Ovary (tissue), 3 donors: ENCODE measurements around the gene VEPH1.

Experiments
- POLR2A ChIP-seq: fragments of 450-650 bp; IDR thresholded peaks from one replicate; pipeline ENCODE4 v1.6.1; 2017; ENCODE audit warnings: antibody characterized with exemption, mild to moderate bottlenecking, moderate library complexity
- TF ChIP-seq, protein P1 (sequence below), 3 donors: fragments of 450-650 bp in 2 of 3; fragments of 200-600 bp in 1 of 3; IDR thresholded peaks; one replicate each; pipeline versions ENCODE4 v1.5.1 to v1.8.0; 2016 to 2022; ENCODE audit warnings: antibody characterized with exemption in 3 of 3, mild to moderate bottlenecking in 1 of 3
- donor health status: DM: no; HTN: no; CAD: no.

DNA sequence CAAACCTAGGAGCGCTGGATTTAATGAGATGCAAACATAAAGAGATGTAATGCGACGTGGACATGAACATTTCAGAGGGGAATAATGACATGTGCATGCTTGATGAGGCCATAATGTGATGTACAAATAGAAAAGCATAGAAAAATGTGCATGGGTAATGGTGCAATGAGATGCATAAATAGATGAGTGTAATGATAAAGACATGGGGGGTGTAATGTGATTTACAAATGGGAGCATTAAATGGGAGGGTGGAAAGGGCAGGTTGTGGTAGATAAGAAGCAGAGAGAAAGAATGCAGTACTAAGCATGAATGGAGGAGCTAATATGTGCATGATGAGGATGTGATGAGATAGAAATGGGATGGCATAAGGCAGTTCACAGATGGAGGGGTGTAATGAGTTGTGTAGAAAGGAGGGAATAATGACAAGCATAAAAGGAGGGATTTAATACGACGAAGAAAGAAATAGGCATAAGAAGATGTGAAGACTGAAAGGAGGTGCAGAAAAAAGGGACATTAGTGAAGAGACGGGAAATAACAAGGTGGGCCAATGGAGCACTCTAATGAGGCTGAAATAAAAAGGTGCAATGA, 205.8 kb downstream of the VEPH1 start:
- TF ChIP-seq POLR2A, result no peak
- TF ChIP-seq, protein P1, sequence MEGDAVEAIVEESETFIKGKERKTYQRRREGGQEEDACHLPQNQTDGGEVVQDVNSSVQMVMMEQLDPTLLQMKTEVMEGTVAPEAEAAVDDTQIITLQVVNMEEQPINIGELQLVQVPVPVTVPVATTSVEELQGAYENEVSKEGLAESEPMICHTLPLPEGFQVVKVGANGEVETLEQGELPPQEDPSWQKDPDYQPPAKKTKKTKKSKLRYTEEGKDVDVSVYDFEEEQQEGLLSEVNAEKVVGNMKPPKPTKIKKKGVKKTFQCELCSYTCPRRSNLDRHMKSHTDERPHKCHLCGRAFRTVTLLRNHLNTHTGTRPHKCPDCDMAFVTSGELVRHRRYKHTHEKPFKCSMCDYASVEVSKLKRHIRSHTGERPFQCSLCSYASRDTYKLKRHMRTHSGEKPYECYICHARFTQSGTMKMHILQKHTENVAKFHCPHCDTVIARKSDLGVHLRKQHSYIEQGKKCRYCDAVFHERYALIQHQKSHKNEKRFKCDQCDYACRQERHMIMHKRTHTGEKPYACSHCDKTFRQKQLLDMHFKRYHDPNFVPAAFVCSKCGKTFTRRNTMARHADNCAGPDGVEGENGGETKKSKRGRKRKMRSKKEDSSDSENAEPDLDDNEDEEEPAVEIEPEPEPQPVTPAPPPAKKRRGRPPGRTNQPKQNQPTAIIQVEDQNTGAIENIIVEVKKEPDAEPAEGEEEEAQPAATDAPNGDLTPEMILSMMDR (IDR thresholded peaks at IDR 0.05), result no peak
